ENCODE results near the gene C17orf107. TPM values are rescaled to one million over a fixed set of nuclear protein-coding genes. Genes with fewer than 3 reads are reported as not detected.

The C17orf107 gene
- total and polyA plus RNA-seq, 9 of the 15 experiments (the other 6 are each of a cell fraction or from before 2014, with no cell fraction given) = 0.05 to 0.29 (median 0.07) TPM; not detected in 4

DNA sequence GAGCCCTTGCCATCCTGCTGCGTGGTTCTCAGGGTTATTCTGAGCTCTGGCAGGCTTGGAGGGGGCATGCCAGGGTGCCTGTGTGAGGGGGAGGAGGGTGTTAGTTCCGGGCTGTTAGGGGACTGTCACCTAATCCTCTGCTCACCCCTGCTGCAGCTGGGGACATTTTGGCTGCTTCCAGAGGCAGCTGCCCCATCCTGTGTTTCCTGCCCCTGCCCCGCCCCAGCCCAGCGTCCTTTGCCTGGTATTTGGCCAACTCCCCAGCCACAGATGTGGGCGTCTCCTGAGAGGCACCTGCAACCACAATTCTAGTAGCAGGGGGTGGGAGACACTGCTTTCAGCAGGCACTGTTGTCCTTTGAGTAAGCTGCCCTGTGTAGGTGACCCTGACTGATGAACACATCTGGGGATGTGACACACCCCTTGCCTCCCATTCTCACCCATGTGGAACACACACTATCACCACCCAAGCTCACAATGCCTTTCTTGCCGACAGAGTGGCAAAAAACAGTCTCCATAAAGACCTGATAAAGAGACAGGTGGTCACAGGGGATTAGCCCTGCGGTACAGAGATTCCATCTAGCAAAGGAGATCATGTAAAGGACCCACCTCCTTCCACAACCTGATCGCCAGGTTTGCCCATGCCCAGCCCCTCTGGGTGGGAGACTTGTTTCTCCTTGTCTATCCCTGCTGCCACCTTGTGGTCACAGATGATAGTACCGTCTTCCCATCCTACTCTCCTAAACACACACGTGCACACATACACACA is 3.9 kb downstream of the C17orf107 start, which contains the start of gene CHRNE (continued):
- TF ChIP-seq UBTF (IDR thresholded peaks at IDR 0.05; ENCODE audit: borderline replicate concordance in 1 of 2, low read depth in 2 of 2, low read length in 2 of 2) (no peak), RBM39 (optimal IDR thresholded peaks at IDR 0.05; ENCODE audit: low read depth, low read length) (no peak), ZNF699 (CRISPR knock-in tag; IDR thresholded peaks at IDR 0.05; ENCODE audit: insufficient replicate concordance) (no peak), BHLHE40 (IDR thresholded peaks at IDR 0.05; ENCODE audit: low read length) (peak; percentile 85), RBM14 (IDR thresholded peaks at IDR 0.05; ENCODE audit: borderline replicate concordance, insufficient read depth, low read depth, low read length) (no peak), FOXP1 (CRISPR knock-in tag; IDR thresholded peaks at IDR 0.05) (no peak), PBX2 (CRISPR knock-in tag; IDR thresholded peaks at IDR 0.05; ENCODE audit: low read depth) (no peak), PBX2 (tag; conservative IDR thresholded peaks at IDR 0.05; ENCODE audit: low read depth) (no peak), ZEB2 (IDR thresholded peaks at IDR 0.05) (0 out of 2 replicates have a peak, but pooled peaks have one; percentile 37)
- TF ChIP-seq, protein P1, sequence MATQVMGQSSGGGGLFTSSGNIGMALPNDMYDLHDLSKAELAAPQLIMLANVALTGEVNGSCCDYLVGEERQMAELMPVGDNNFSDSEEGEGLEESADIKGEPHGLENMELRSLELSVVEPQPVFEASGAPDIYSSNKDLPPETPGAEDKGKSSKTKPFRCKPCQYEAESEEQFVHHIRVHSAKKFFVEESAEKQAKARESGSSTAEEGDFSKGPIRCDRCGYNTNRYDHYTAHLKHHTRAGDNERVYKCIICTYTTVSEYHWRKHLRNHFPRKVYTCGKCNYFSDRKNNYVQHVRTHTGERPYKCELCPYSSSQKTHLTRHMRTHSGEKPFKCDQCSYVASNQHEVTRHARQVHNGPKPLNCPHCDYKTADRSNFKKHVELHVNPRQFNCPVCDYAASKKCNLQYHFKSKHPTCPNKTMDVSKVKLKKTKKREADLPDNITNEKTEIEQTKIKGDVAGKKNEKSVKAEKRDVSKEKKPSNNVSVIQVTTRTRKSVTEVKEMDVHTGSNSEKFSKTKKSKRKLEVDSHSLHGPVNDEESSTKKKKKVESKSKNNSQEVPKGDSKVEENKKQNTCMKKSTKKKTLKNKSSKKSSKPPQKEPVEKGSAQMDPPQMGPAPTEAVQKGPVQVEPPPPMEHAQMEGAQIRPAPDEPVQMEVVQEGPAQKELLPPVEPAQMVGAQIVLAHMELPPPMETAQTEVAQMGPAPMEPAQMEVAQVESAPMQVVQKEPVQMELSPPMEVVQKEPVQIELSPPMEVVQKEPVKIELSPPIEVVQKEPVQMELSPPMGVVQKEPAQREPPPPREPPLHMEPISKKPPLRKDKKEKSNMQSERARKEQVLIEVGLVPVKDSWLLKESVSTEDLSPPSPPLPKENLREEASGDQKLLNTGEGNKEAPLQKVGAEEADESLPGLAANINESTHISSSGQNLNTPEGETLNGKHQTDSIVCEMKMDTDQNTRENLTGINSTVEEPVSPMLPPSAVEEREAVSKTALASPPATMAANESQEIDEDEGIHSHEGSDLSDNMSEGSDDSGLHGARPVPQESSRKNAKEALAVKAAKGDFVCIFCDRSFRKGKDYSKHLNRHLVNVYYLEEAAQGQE (IDR thresholded peaks at IDR 0.05; ENCODE audit: borderline replicate concordance) = peak; percentile 32; the same call in 1 of the 2 replicates
- TF ChIP-seq, protein P1 (CRISPR knock-in tag; IDR thresholded peaks at IDR 0.05; ENCODE audit: low read depth) = no peak
- TF ChIP-seq, protein P2, sequence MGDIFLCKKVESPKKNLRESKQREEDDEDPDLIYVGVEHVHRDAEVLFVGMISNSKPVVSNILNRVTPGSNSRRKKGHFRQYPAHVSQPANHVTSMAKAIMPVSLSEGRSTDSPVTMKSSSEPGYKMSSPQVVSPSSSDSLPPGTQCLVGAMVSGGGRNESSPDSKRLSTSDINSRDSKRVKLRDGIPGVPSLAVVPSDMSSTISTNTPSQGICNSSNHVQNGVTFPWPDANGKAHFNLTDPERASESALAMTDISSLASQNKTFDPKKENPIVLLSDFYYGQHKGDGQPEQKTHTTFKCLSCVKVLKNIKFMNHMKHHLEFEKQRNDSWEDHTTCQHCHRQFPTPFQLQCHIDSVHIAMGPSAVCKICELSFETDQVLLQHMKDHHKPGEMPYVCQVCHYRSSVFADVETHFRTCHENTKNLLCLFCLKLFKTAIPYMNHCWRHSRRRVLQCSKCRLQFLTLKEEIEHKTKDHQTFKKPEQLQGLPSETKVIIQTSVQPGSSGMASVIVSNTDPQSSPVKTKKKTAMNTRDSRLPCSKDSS (IDR thresholded peaks at IDR 0.05; ENCODE audit: low read depth, partially characterized antibody) = no peak
